Daoy (cell line): ENCODE results near the gene PCDHA11. TPM values are rescaled to one million over a fixed set of nuclear protein-coding genes. Genes with fewer than 3 reads are reported as not detected.
"Not testable (repeated sequence)": the region's sequence is repeated elsewhere in the genome, so short reads cannot be mapped to it uniquely, and the experiment has no call there.

Experiments
- DNase-seq: peaks from one replicate; pipeline ENCODE4 v3.0.0-alpha.2; 2015; ENCODE audit warnings: low read depth
- total RNA-seq: library from RNA; depleted of rRNA; stranded (reverse); fragments of >200 nt; shearing (Covaris generic); gene quantifications from 2 replicates; pipeline ENCODE4 v1.2.3, GENCODE V29; 2014; rRNA removed

Gene PCDHA11
- total RNA-seq = 1.9 and 2.0 TPM in 2 replicates

GRCh38 chr5:140868721-140869554 is at the start of gene PCDHA11:
PCDHA11 (plus strand) TSS chr5:140868957; CDS start chr5:140869104, 147 bp downstream.
- peak; percentile 50 for DNase-seq

- DNase-seq = no peak
Observed at GRCh38 chr5:140821375-140822280, 47.1 kb upstream of the PCDHA11 start, which contains the start of gene PCDHA5. PCDHA5 (plus strand) TSS chr5:140821613.

GRCh38 chr5:140822281-140822629 is 46.5 kb upstream of the PCDHA11 start:
- DNase-seq = no peak

- DNase-seq = not testable (repeated sequence)
Observed at GRCh38 chr5:140822969-140823368, 45.8 kb upstream of the PCDHA11 start.

- DNase-seq = no peak
Observed at GRCh38 chr5:140823475-140823874, 45.3 kb upstream of the PCDHA11 start.

GRCh38 chr5:140827704-140828361 is 40.9 kb upstream of the PCDHA11 start, which contains the start of gene PCDHA6:
PCDHA6 (plus strand) TSS chr5:140827960; CDS start chr5:140828092, 132 bp downstream.
- DNase-seq = peak; percentile 48

GRCh38 chr5:140828362-140828737 is 40.4 kb upstream of the PCDHA11 start:
- DNase-seq = peak; percentile 42

- not testable (repeated sequence) for DNase-seq
Observed at GRCh38 chr5:140829511-140830501, 39.0 kb upstream of the PCDHA11 start.

GRCh38 chr5:140833993-140834392 is 34.8 kb upstream of the PCDHA11 start, which contains the start of gene PCDHA7:
PCDHA7 (plus strand) TSS chr5:140834269; CDS start chr5:140834384, 115 bp downstream.
- DNase-seq = no peak

- not testable (repeated sequence) for DNase-seq
Observed at GRCh38 chr5:140834439-140835008, 34.2 kb upstream of the PCDHA11 start.

GRCh38 chr5:140835622-140836510 is 32.9 kb upstream of the PCDHA11 start:
- DNase-seq = no peak

GRCh38 chr5:140840978-140841962 is 27.5 kb upstream of the PCDHA11 start, which contains the start of gene PCDHA8:
PCDHA8 (plus strand) TSS chr5:140841187; CDS start chr5:140841322, 135 bp downstream.
- peak; percentile 66 for DNase-seq

- no peak for DNase-seq
Observed at GRCh38 chr5:140842798-140843733, 25.7 kb upstream of the PCDHA11 start.

- not testable (repeated sequence) for DNase-seq
Observed at GRCh38 chr5:140848139-140849102, 20.3 kb upstream of the PCDHA11 start, which contains the start of gene PCDHA9. PCDHA9 (plus strand) TSS chr5:140848382; CDS start chr5:140848496, 114 bp downstream.
